Measurements from ENCODE around the gene SNTB2. TPM values are rescaled to one million over a fixed set of nuclear protein-coding genes. Genes with fewer than 3 reads are reported as not detected.

SNTB2 gene
- total RNA-seq, 4 donors from 2014 or later = 14.5 to 140 (median 28.7) TPM

DNA sequence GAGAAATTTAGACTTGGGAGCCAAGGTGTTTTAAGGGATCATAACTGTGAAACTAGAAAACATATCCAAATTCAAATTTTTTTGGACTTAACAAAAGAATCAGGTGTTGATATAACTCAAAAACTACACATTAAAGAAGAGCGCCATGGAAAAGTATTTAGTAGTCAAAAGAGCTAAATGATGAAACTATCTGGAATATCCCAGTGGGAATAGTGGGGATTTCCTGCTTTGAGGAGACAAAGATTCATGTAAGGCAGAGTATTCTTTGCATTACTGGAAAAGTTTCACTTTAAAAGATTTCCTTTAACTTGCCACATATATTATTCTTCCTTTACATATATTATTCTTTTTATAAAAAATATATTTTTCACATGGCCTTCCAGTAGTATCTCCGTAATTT, 83.9 kb downstream of the SNTB2 start:
- peaks cover 0 to 26% (median 0%) of the 10 kb centered on the region in 3 donors for H3K36me3 ChIP-seq
- no peak for TF ChIP-seq POLR2A (IDR thresholded peaks at IDR 0.05)
- no peak for TF ChIP-seq CTCF (IDR thresholded peaks at IDR 0.05)
- H3K4me1 ChIP-seq = no peaks in the 10 kb centered on the region
- no peak overlapping the region for H3K27ac ChIP-seq
- H3K27me3 ChIP-seq = no peaks in the 10 kb centered on the region
- H3K4me3 ChIP-seq = no peak overlapping the region
- no peaks in the 10 kb centered on the region for H3K9me3 ChIP-seq
- DNase-seq = no peak

DNA sequence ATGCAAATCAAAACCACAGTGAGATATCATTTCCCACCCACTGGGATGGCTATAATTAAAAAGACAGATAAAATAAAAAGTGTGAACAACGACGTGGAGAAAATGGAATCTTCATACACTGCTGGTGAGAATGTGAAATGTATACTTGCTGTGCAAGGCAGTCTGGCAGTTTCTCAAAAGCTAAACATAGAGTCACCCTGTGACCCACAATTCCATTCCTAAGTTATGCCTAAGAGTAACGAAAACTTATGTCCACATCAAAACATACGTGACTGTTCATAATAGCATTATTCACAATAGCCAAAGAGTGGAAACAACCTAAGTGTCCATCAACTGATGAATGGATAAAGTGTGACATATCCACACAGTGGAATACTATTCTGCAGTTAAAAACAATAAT, 86.0 kb downstream of the SNTB2 start:
- Histone ChIP-seq H3K4me3 (no peak overlapping the region), H3K4me1 (no peaks in the 10 kb centered on the region), H3K9me3 (no peaks in the 10 kb centered on the region), H3K27ac (no peak overlapping the region), H3K36me3 (peaks cover 0 to 26% (median 0%) of the 10 kb centered on the region in 3 donors), H3K27me3 (no peaks in the 10 kb centered on the region)
- TF ChIP-seq POLR2A (IDR thresholded peaks at IDR 0.05) = no peak
- no peak for TF ChIP-seq CTCF (IDR thresholded peaks at IDR 0.05)
- no peak for DNase-seq

DNA sequence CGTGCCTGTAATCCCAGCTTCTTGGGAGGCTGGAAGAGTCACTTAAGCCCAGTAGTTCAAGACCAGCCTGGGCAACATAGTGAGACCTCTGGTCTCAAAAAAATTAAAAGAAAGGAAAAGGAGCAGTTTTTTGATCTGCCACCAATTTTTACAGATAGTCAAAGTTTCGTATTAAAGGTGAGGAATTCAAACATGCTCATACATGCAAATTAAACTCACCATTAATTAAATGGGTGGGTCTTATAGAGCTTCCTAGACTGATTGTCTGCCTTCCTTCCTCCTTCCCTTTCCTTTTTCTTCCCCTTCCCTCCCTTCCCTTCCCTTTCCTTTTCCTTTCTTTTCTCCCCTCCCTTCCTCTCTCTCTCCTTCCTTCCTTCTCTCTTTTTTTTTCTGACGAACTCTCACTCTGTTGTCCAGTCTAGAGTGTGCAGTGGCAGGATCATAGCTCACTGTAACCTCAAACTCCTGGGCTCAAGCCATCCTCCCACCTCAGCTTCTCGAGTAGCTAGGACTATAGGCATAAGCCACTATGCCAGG, 87.8 kb downstream of the SNTB2 start:
- Histone ChIP-seq H3K27ac (no peak overlapping the region), H3K27me3 (no peaks in the 10 kb centered on the region), H3K4me1 (no peaks in the 10 kb centered on the region), H3K36me3 (peaks cover 0 to 26% (median 0%) of the 10 kb centered on the region in 3 donors), H3K4me3 (no peak overlapping the region), H3K9me3 (no peaks in the 10 kb centered on the region)
- no peak for DNase-seq
- TF ChIP-seq POLR2A (IDR thresholded peaks at IDR 0.05) = no peak
- no peak for TF ChIP-seq CTCF (IDR thresholded peaks at IDR 0.05)

- H3K9me3 ChIP-seq = no peaks in the 10 kb centered on the region
- H3K27ac ChIP-seq = no peak overlapping the region
- H3K4me1 ChIP-seq = no peaks in the 10 kb centered on the region
- no peak overlapping the region for H3K4me3 ChIP-seq
- peaks cover 0 to 12% (median 0%) of the 10 kb centered on the region in 3 donors for H3K36me3 ChIP-seq
- TF ChIP-seq POLR2A (IDR thresholded peaks at IDR 0.05) (no peak), CTCF (IDR thresholded peaks at IDR 0.05) (no peak)
- H3K27me3 ChIP-seq = no peaks in the 10 kb centered on the region
- DNase-seq = no peak
Measured at GRCh38 chr16:69276148-69277115, 89.5 kb downstream of the SNTB2 start.

- TF ChIP-seq CTCF (IDR thresholded peaks at IDR 0.05) (no peak), POLR2A (IDR thresholded peaks at IDR 0.05) (no peak)
- Histone ChIP-seq H3K9me3 (no peaks in the 10 kb centered on the region), H3K4me1 (no peaks in the 10 kb centered on the region), H3K27me3 (no peaks in the 10 kb centered on the region), H3K36me3 (peaks cover 0 to 2% (median 0%) of the 10 kb centered on the region in 3 donors), H3K4me3 (no peak overlapping the region), H3K27ac (no peak overlapping the region)
- no peak for DNase-seq
Measured at GRCh38 chr16:69277413-69277812, 90.4 kb downstream of the SNTB2 start.
